Measurements from ENCODE around the gene ZNF230. TPM values are rescaled to one million over a fixed set of nuclear protein-coding genes. Genes with fewer than 3 reads are reported as not detected.

ZNF230 gene
- total RNA-seq, 1 experiment from 2014 or later, result 4.0 TPM

DNA sequence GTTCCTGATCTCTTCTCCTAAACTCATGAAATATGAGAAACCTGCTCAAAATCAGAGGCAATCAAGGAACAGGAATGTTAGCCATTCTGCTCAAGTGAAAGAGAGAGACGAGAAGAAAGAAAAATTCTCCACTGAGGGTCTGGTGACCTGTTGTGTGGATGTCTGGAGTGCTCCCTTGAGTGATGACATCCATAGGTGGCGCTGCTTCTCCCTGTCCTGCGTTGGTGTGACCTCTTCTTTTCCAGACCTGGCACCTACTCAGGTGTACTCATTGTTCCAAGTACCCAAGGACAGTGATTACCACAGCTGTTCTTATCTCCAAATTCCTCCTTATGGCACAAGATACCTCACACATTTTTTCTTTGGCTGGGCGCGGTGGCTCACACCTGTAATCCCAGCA is 53.1 kb downstream of the ZNF230 start:
- POLR2A ChIA-PET (ENCODE audit: unreplicated experiment), result no interaction called here
- peaks cover 9% of the 10 kb centered on the region; the same call in 1 of the 2 replicates for H3K36me3 ChIP-seq (ENCODE audit: low read depth)
- CTCF ChIA-PET, result no interaction called here
- H3K4me2 ChIP-seq, result no peak overlapping the region
- no peak overlapping the region for H3K27ac ChIP-seq
- TF ChIP-seq, protein P1, sequence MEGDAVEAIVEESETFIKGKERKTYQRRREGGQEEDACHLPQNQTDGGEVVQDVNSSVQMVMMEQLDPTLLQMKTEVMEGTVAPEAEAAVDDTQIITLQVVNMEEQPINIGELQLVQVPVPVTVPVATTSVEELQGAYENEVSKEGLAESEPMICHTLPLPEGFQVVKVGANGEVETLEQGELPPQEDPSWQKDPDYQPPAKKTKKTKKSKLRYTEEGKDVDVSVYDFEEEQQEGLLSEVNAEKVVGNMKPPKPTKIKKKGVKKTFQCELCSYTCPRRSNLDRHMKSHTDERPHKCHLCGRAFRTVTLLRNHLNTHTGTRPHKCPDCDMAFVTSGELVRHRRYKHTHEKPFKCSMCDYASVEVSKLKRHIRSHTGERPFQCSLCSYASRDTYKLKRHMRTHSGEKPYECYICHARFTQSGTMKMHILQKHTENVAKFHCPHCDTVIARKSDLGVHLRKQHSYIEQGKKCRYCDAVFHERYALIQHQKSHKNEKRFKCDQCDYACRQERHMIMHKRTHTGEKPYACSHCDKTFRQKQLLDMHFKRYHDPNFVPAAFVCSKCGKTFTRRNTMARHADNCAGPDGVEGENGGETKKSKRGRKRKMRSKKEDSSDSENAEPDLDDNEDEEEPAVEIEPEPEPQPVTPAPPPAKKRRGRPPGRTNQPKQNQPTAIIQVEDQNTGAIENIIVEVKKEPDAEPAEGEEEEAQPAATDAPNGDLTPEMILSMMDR (conservative IDR thresholded peaks at IDR 0.05), result no peak
- TF ChIP-seq EZH2 (IDR thresholded peaks at IDR 0.05; ENCODE audit: low read depth), result no peak
- no peak overlapping the region for H3K4me3 ChIP-seq
- peaks cover 7% of the 10 kb centered on the region; the same call in 1 of the 2 replicates for H3K4me1 ChIP-seq (replicated peaks; ENCODE audit: insufficient read depth)
- H3K27me3 ChIP-seq (ENCODE audit: insufficient read depth, low read depth), result no peaks in the 10 kb centered on the region
- H2AFZ ChIP-seq, result no peak overlapping the region
- 0 out of 2 replicates have a peak, but pooled peaks cover 5% of the 10 kb centered on the region for H3K9me3 ChIP-seq (ENCODE audit: insufficient read depth, low read depth)
- no peaks in the 10 kb centered on the region for H3K9me2 ChIP-seq (ENCODE audit: insufficient read depth)
- no peaks in the 10 kb centered on the region for H4K20me1 ChIP-seq (ENCODE audit: insufficient read depth)
- peaks cover 7% of the 10 kb centered on the region; the same call in 1 of the 2 replicates for H3K79me2 ChIP-seq (ENCODE audit: low read depth)
- no peak for DNase-seq
- peaks cover 5% of the 10 kb centered on the region; the same call in 1 of the 2 replicates for H3F3A ChIP-seq (ENCODE audit: insufficient read depth, low read depth)
- BruUV-seq (replicated peaks), result no TSS peak
- intact Hi-C loops (cut with micrococcal nuclease; ENCODE audit: unreplicated experiment), result no loop called here

DNA sequence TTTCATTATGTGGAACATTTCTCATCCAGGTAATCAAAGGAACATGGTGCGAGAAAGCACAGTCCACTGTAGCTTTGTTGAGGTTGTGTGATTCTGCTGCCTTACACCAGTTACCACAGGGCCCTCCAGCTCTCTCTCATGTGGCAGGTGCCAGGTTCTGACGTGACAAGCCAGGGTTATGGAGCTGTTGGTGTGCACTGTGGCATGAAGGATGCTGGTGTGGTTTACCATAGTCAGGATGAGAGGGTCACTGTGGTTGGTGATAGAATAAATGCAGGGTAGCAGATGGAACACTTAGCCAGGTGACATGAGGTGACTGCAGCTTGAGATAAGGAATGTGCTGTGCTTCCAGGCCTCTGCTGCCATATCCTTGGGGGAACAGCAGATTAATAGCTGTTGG is 56.5 kb downstream of the ZNF230 start:
- TF ChIP-seq, protein P1 (conservative IDR thresholded peaks at IDR 0.05), result no peak
- TF ChIP-seq EZH2 (IDR thresholded peaks at IDR 0.05; ENCODE audit: low read depth), result no peak
- H3K4me2 ChIP-seq, result no peak overlapping the region
- H3K9me3 ChIP-seq (ENCODE audit: insufficient read depth, low read depth), result 0 out of 2 replicates have a peak, but pooled peaks cover 6% of the 10 kb centered on the region
- H3K4me1 ChIP-seq (replicated peaks; ENCODE audit: insufficient read depth), result no peaks in the 10 kb centered on the region
- no peak for DNase-seq
- no peak overlapping the region for H2AFZ ChIP-seq
- no peak overlapping the region for H3K4me3 ChIP-seq
- H3K36me3 ChIP-seq (ENCODE audit: low read depth), result peaks cover 20% of the 10 kb centered on the region; the same call in 1 of the 2 replicates
- H3K9me2 ChIP-seq (ENCODE audit: insufficient read depth), result no peaks in the 10 kb centered on the region
- no peaks in the 10 kb centered on the region for H3F3A ChIP-seq (ENCODE audit: insufficient read depth, low read depth)
- H3K27me3 ChIP-seq (ENCODE audit: insufficient read depth, low read depth), result no peaks in the 10 kb centered on the region
- ChIA-PET CTCF (no interaction called here), POLR2A (ENCODE audit: unreplicated experiment) (no interaction called here)
- no peaks in the 10 kb centered on the region for H4K20me1 ChIP-seq (ENCODE audit: insufficient read depth)
- no peak overlapping the region for H3K27ac ChIP-seq
- H3K79me2 ChIP-seq (ENCODE audit: low read depth), result no peaks in the 10 kb centered on the region
- BruUV-seq (replicated peaks), result no TSS peak
- intact Hi-C loops (cut with micrococcal nuclease; ENCODE audit: unreplicated experiment), result no loop called here

DNA sequence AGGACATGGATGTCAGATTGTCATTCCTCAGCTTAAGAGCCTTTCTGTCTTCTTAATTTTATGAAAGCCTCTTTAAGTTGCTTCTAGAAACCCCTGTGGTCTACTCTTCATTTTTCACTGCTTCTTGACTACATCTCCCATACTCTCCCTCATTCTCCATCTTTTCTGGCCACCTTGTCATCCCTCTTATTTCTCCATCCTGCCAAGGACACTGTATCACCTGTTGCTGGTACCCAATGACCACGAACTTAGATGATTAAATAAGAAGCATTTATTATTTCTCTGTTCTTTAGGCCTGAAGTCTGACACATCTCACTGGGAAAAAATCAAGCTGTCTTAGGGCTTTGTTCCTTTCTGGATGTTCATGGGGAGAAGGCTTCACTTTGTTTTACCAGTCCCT is 58.3 kb downstream of the ZNF230 start:
- H3K27me3 ChIP-seq (ENCODE audit: insufficient read depth, low read depth), result no peaks in the 10 kb centered on the region
- peaks cover 33% of the 10 kb centered on the region for H3K36me3 ChIP-seq (ENCODE audit: low read depth)
- no peak overlapping the region for H3K4me3 ChIP-seq
- H2AFZ ChIP-seq, result no peak overlapping the region
- CTCF ChIA-PET, result no interaction called here
- intact Hi-C loops (cut with micrococcal nuclease; ENCODE audit: unreplicated experiment), result no loop called here
- POLR2A ChIA-PET (ENCODE audit: unreplicated experiment), result no interaction called here
- no peak overlapping the region for H3K4me2 ChIP-seq
- no peaks in the 10 kb centered on the region for H3K9me2 ChIP-seq (ENCODE audit: insufficient read depth)
- TF ChIP-seq, protein P1 (conservative IDR thresholded peaks at IDR 0.05), result no peak
- TF ChIP-seq EZH2 (IDR thresholded peaks at IDR 0.05; ENCODE audit: low read depth), result no peak
- no peak for DNase-seq
- H3F3A ChIP-seq (ENCODE audit: insufficient read depth, low read depth), result no peaks in the 10 kb centered on the region
- no TSS peak for BruUV-seq (replicated peaks)
- H4K20me1 ChIP-seq (ENCODE audit: insufficient read depth), result no peaks in the 10 kb centered on the region
- H3K4me1 ChIP-seq (replicated peaks; ENCODE audit: insufficient read depth), result no peaks in the 10 kb centered on the region
- H3K27ac ChIP-seq, result no peak overlapping the region
- H3K9me3 ChIP-seq (ENCODE audit: insufficient read depth, low read depth), result peaks cover 17% of the 10 kb centered on the region
- H3K79me2 ChIP-seq (ENCODE audit: low read depth), result no peaks in the 10 kb centered on the region

Other genes with a start within 250 kb of the ZNF230 start
- gene SMG9, start 248.0 kb upstream of the ZNF230 start, total RNA-seq (2021), result 76.8 and 84.1 TPM in 2 replicates
- 92.4 and 92.7 TPM in 2 replicates for gene KCNN4, start 222.0 kb upstream of the ZNF230 start, total RNA-seq (2021)
- 2.6 and 2.9 TPM in 2 replicates for gene LYPD5, start 200.5 kb upstream of the ZNF230 start, total RNA-seq (2021)
- gene ZNF283, start 175.6 kb upstream of the ZNF230 start, total RNA-seq (2021), result 14.8 and 15.2 TPM in 2 replicates
- 0.24 TPM in 1 of 2 replicates, not detected in the other for gene ZNF404, start 119.0 kb upstream of the ZNF230 start, total RNA-seq (2021)
- 6.9 and 10.3 TPM in 2 replicates for gene ZNF45, start 67.7 kb upstream of the ZNF230 start, total RNA-seq (2021)
- gene ZNF221, start 51.7 kb upstream of the ZNF230 start, total RNA-seq (2021), result 1.7 and 1.9 TPM in 2 replicates
- 5.0 and 6.1 TPM in 2 replicates for gene ZNF155, start 18.8 kb upstream of the ZNF230 start, total RNA-seq (2021)
- 1.8 and 2.1 TPM in 2 replicates for gene ZNF222, start 22.4 kb downstream of the ZNF230 start, total RNA-seq (2021)
- gene ZNF223, start 49.1 kb downstream of the ZNF230 start, total RNA-seq (2021), result 3.5 and 4.2 TPM in 2 replicates
- 1.9 and 2.0 TPM in 2 replicates for gene ZNF284, start 69.2 kb downstream of the ZNF230 start, total RNA-seq (2021)
- 29.3 and 30.9 TPM in 2 replicates for gene ZNF224, start 91.4 kb downstream of the ZNF230 start, total RNA-seq (2021)
- gene ZNF225, start 110.4 kb downstream of the ZNF230 start, total RNA-seq (2021), result 3.5 and 5.4 TPM in 2 replicates
- 6.0 and 8.6 TPM in 2 replicates for gene ZNF234, start 138.6 kb downstream of the ZNF230 start, total RNA-seq (2021)
- 12.9 and 21.7 TPM in 2 replicates for gene ZNF226, start 162.1 kb downstream of the ZNF230 start, total RNA-seq (2021)
- 14.2 and 16.5 TPM in 2 replicates for gene ZNF227, start 209.6 kb downstream of the ZNF230 start, total RNA-seq (2021)